Measurements from ENCODE around the gene KLF2.

The KLF2 gene

DNA sequence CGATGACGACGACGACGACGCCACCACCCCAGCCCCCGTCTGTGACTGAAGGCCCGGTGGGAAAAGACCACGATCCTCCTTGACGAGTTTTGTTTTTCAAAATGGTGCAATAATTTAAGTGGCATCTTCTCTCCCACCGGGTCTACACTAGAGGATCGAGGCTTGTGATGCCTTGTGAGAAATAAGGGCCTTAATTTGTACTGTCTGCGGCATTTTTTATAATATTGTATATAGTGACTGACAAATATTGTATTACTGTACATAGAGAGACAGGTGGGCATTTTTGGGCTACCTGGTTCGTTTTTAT lies 2.5 kb downstream of the KLF2 start:
- TF ChIP-seq, protein P1, sequence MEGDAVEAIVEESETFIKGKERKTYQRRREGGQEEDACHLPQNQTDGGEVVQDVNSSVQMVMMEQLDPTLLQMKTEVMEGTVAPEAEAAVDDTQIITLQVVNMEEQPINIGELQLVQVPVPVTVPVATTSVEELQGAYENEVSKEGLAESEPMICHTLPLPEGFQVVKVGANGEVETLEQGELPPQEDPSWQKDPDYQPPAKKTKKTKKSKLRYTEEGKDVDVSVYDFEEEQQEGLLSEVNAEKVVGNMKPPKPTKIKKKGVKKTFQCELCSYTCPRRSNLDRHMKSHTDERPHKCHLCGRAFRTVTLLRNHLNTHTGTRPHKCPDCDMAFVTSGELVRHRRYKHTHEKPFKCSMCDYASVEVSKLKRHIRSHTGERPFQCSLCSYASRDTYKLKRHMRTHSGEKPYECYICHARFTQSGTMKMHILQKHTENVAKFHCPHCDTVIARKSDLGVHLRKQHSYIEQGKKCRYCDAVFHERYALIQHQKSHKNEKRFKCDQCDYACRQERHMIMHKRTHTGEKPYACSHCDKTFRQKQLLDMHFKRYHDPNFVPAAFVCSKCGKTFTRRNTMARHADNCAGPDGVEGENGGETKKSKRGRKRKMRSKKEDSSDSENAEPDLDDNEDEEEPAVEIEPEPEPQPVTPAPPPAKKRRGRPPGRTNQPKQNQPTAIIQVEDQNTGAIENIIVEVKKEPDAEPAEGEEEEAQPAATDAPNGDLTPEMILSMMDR (conservative IDR thresholded peaks at IDR 0.05) = no peak
- no peak overlapping the region for H3K27ac ChIP-seq

DNA sequence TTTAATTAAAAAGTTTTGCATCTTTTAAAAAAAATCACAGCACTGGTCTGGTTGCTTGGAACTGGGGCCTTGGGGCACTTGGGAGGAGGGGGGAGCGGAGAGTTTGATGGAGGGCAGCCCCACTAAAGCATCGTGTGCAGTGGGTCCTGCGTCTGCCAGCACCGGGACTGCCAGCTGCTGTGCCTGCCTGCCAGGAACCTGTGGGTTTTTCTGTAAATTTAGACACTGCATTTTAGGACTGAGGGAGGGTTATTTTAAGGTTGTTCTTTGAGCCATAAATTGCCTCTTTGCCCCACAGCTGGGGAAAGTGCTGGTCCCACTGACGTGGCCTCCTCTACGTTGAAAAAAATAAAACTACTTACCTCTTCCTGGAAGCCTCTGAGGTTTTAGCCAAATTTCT lies 2.9 kb downstream of the KLF2 start:
- TF ChIP-seq, protein P1 (conservative IDR thresholded peaks at IDR 0.05) = no peak
- H3K27ac ChIP-seq = no peak overlapping the region

DNA sequence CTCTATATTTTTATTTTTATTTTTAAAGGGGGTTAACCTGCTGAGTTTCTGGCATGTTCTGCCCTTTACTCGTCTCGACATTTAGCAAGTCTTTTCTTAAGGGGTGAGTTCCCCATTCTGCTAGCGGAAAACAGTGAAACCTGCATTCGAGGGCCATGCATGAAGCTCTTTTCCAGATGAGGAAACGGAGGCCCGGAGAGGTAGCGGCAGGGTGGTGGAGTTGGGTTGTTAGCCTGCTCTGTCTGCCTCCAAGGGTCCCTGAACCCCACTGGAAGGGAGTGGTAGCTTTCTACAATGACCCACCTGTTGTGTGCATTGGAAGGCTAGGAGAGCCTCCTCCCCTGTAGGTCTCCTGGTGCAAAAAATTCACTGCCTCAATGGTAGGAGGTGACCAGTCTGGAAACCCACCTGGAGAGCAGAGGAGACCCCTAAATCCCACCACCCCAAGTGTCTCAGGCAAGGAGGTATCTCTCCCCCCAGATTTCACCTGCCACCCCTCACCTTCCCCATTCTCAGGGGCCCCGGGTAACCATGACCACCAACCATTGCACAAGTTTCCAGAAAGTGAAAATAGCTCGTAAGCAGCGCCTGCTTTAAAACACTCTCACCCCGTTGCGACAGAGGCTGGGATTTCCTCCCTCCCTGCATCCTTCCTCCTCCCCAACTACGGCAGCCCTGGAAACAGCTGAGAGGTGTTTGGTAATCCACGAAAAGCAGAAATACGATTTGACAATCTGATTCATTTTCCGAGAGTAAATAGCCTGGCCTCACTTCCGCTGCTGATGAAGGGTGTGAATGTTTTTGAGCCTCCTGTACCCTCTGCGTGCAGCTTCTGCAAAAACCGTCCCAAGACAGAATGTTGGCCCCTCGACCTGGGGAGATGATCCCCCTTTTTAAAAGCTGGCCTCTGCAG lies 3.5 kb downstream of the KLF2 start:
- TF ChIP-seq, protein P1 (conservative IDR thresholded peaks at IDR 0.05) = no peak
- no peak overlapping the region for H3K27ac ChIP-seq

- TF ChIP-seq, protein P1 (conservative IDR thresholded peaks at IDR 0.05) = no peak
- no peak overlapping the region for H3K27ac ChIP-seq
These were observed 4.3 kb downstream of the KLF2 start for GRCh38 chr19:16328824-16329482.

GRCh38 chr19:16330368-16330801 lies 5.8 kb downstream of the KLF2 start:
- TF ChIP-seq, protein P1 (conservative IDR thresholded peaks at IDR 0.05) = no peak
- H3K27ac ChIP-seq = no peak overlapping the region

GRCh38 chr19:16330806-16331690 lies 6.4 kb downstream of the KLF2 start:
- H3K27ac ChIP-seq = no peak overlapping the region
- TF ChIP-seq, protein P1 (conservative IDR thresholded peaks at IDR 0.05) = no peak

Measured in VCaP (cell line).